H9 (cell line): ENCODE results near the gene RGS6. TPM values are rescaled to one million over a fixed set of nuclear protein-coding genes. Genes with fewer than 3 reads are reported as not detected.

Experiments used
- DNase-seq: peaks from one replicate; pipeline ENCODE4 v3.0.0-alpha.2; 2017
- H2AFZ ChIP-seq: one replicate; pipeline ENCODE4 v1.6.1; 2013; ENCODE audit warnings: mild to moderate bottlenecking, low read length, control low read depth, moderate library complexity
- H2AK5ac ChIP-seq: 2 replicates; pipeline ENCODE4 v1.6.1; 2013; ENCODE audit warnings: low read length, control low read depth, mixed read lengths; ENCODE audit not compliant: insufficient read length
- H2BK120ac ChIP-seq: one replicate; pipeline ENCODE4 v1.6.1; 2013; ENCODE audit warnings: low read depth, mild to moderate bottlenecking, low read length, control low read depth, inconsistent platforms; ENCODE audit not compliant: poor library complexity, severe bottlenecking
- H2BK12ac ChIP-seq: 2 replicates; pipeline ENCODE4 v1.6.1; 2013; ENCODE audit warnings: low read length, control low read depth, mixed read lengths, low read depth; ENCODE audit not compliant: insufficient read length
- H2BK15ac ChIP-seq: 2 replicates; pipeline ENCODE4 v1.6.1; 2013; ENCODE audit warnings: low read depth, low read length, control low read depth
- H2BK20ac ChIP-seq: one replicate; pipeline ENCODE4 v1.6.1; 2013; ENCODE audit warnings: low read depth, mild to moderate bottlenecking, low read length, control low read depth, inconsistent platforms; ENCODE audit not compliant: poor library complexity, severe bottlenecking
- H2BK5ac ChIP-seq: 2 replicates; pipeline ENCODE4 v1.6.1; 2013; ENCODE audit warnings: low read length, control low read depth, mixed read lengths; ENCODE audit not compliant: insufficient read length
- H3K14ac ChIP-seq: 2 replicates; pipeline ENCODE4 v1.6.1; 2013; ENCODE audit warnings: low read length, control low read depth; ENCODE audit not compliant: insufficient read depth
- H3K18ac ChIP-seq: 2 replicates; pipeline ENCODE4 v1.6.1; 2013; ENCODE audit warnings: low read depth, mild to moderate bottlenecking, mixed read lengths, low read length, control low read depth; ENCODE audit not compliant: insufficient read length
- H3K23ac ChIP-seq: 2 replicates; pipeline ENCODE4 v1.6.1; 2013; ENCODE audit warnings: low read length, control low read depth, mixed read lengths, low read depth; ENCODE audit not compliant: insufficient read length
- H3K23me2 ChIP-seq: 2 replicates; pipeline ENCODE4 v1.6.1; 2013; ENCODE audit warnings: low read depth, mild to moderate bottlenecking, mixed read lengths, low read length, control low read depth; ENCODE audit not compliant: insufficient read length, poor library complexity, severe bottlenecking
- H3K27ac ChIP-seq: 2 replicates; pipeline ENCODE4 v1.5.1; 2013; ENCODE audit warnings: low read length, control low read depth, mixed read lengths, low read depth; ENCODE audit not compliant: insufficient read length
- H3K27me3 ChIP-seq: 2 replicates; pipeline ENCODE4 v1.6.1; 2013; ENCODE audit warnings: low read length, control low read depth, inconsistent platforms; ENCODE audit not compliant: insufficient read depth
- H3K4ac ChIP-seq: 2 replicates; pipeline ENCODE4 v1.6.1; 2013; ENCODE audit warnings: low read depth, mild to moderate bottlenecking, control low read depth, inconsistent platforms, low read length, moderate library complexity
- H3K4me1 ChIP-seq: 2 replicates; pipeline ENCODE4 v1.6.1; 2013; ENCODE audit warnings: low read length, control low read depth, inconsistent platforms; ENCODE audit not compliant: insufficient read depth
- H3K4me2 ChIP-seq: 2 replicates; pipeline ENCODE4 v1.6.1; 2013; ENCODE audit warnings: low read length, control low read depth, mixed read lengths; ENCODE audit not compliant: insufficient read length, insufficient read depth
- H3K56ac ChIP-seq: 2 replicates; pipeline ENCODE4 v1.6.1; 2013; ENCODE audit warnings: low read depth, mild to moderate bottlenecking, mixed read lengths, low read length, control low read depth; ENCODE audit not compliant: insufficient read length
- H3K79me1 ChIP-seq: 2 replicates; pipeline ENCODE4 v1.6.1; 2013; ENCODE audit warnings: low read depth, mild to moderate bottlenecking, moderate library complexity, low read length, control low read depth, inconsistent platforms; ENCODE audit not compliant: insufficient read depth, poor library complexity, severe bottlenecking
- H3K79me2 ChIP-seq: 2 replicates; pipeline ENCODE4 v1.6.1; 2013; ENCODE audit warnings: low read length, control low read depth, inconsistent platforms; ENCODE audit not compliant: insufficient read depth
- H3K9ac ChIP-seq: 2 replicates; pipeline ENCODE4 v1.6.1; 2013; ENCODE audit warnings: low read length, control low read depth, mixed read lengths; ENCODE audit not compliant: insufficient read length; ENCODE audit errors: extremely low read depth
- H3K9me3 ChIP-seq: one replicate; pipeline ENCODE4 v1.6.1; 2013; ENCODE audit warnings: low read depth, low read length, inconsistent platforms; ENCODE audit not compliant: control insufficient read depth
- H3T11ph ChIP-seq: one replicate; pipeline ENCODE4 v1.6.1; 2013; ENCODE audit warnings: mild to moderate bottlenecking, low read length, control low read depth, inconsistent platforms
- H4K20me1 ChIP-seq: one replicate; pipeline ENCODE4 v1.6.1; 2013; ENCODE audit not compliant: control insufficient read depth, insufficient read length, insufficient read depth
- H4K5ac ChIP-seq: 2 replicates; pipeline ENCODE4 v1.6.1; 2013; ENCODE audit warnings: low read depth, mild to moderate bottlenecking, mixed read lengths, low read length, control low read depth; ENCODE audit not compliant: insufficient read length
- H4K8ac ChIP-seq: replicated peaks from 2 replicates; pipeline ENCODE4 v1.6.1; 2013; ENCODE audit warnings: low read length, control low read depth, mixed read lengths, low read depth; ENCODE audit not compliant: insufficient read length
- H4K91ac ChIP-seq: 2 replicates; pipeline ENCODE4 v1.6.1; 2013; ENCODE audit warnings: low read depth, mild to moderate bottlenecking, moderate library complexity, mixed read lengths, low read length, control low read depth; ENCODE audit not compliant: insufficient read length
- H3K27ac Mint-ChIP-seq, 3 experiments: 2 replicates in 2 of 3; 3 replicates in 1 of 3; pipeline ENCODE4 v1.8.0; 2020 to 2021; ENCODE audit warnings: mixed read lengths in 3 of 3, mild to moderate bottlenecking in 1 of 3, moderate library complexity in 1 of 3
- H3K27me3 Mint-ChIP-seq: 2 replicates; pipeline ENCODE4 v1.8.0; 2021; ENCODE audit warnings: low read depth, mild to moderate bottlenecking, moderate library complexity, mixed read lengths
- H3K36me3 Mint-ChIP-seq, 3 experiments: 2 replicates in 2 of 3; 3 replicates in 1 of 3; pipeline ENCODE4 v1.8.0; 2020 to 2021; ENCODE audit warnings: low read depth in 3 of 3, mixed read lengths in 3 of 3; ENCODE audit not compliant: insufficient read depth in 1 of 3
- H3K4me1 Mint-ChIP-seq, 2 experiments: 2 replicates each; pipeline ENCODE4 v1.8.0; 2020; ENCODE audit warnings: mixed read lengths in 2 of 2
- H3K4me3 Mint-ChIP-seq, 2 experiments: 2 replicates in 1 of 2; 3 replicates in 1 of 2; pipeline ENCODE4 v1.8.0; 2020 to 2021; ENCODE audit warnings: mild to moderate bottlenecking in 2 of 2, mixed read lengths in 2 of 2, moderate library complexity in 1 of 2
- H3K9me3 Mint-ChIP-seq, 2 experiments: 2 replicates in 1 of 2; 3 replicates in 1 of 2; pipeline ENCODE4 v1.8.0; 2020; ENCODE audit warnings: mild to moderate bottlenecking in 2 of 2, mixed read lengths in 2 of 2, moderate library complexity in 1 of 2
- CTCF ChIP-seq: fragments of 200-600 bp; sonication (generic); conservative IDR thresholded peaks from 3 replicates; pipeline ENCODE4 v1.8.0; 2021; ENCODE audit warnings: antibody characterized with exemption, mild to moderate bottlenecking
- WGBS: extraction: QIAGEN DNeasy Blood & Tissue Kit; methylation state at CpG from one replicate; pipeline ENCODE4 v1.1.7; 2013; ENCODE audit warnings: missing lambda C conversion rate, low lambda C conversion rate, mixed read lengths; ENCODE audit not compliant: insufficient read length; ENCODE audit errors: extremely low coverage; 5-methylcytosine and 5-hydroxymethylcytosine counted together
- total RNA-seq: library from RNA; stranded (reverse); gene quantifications from 2 replicates; pipeline ENCODE4 v1.2.1, GENCODE V29; 2021

RGS6 gene
- total RNA-seq, 1 experiment from 2014 or later, result 3.0 TPM

GRCh38 chr14:72177251-72177650, 245.0 kb downstream of the RGS6 start:
- no peak for TF ChIP-seq CTCF
- no CpG with 5 or more reads among the region's 1 CpG for WGBS

More at GRCh38 chr14:72177251-72177650, 245.0 kb downstream of the RGS6 start:
- no peak overlapping the region for H4K5ac ChIP-seq
- no peak overlapping the region for H4K91ac ChIP-seq
- no peak overlapping the region for H4K8ac ChIP-seq
- H2BK20ac ChIP-seq, result no peak overlapping the region
- H3K56ac ChIP-seq, result no peak overlapping the region
- no peak overlapping the region for H2BK15ac ChIP-seq
- H3K23me2 ChIP-seq, result no peaks in the 10 kb centered on the region
- H3K4me1 ChIP-seq, result peaks cover 8% of the 10 kb centered on the region; the same call in 1 of the 2 replicates
- no peak overlapping the region for H3K18ac ChIP-seq
- no peaks in the 10 kb centered on the region for H3K27me3 ChIP-seq
- H3K4me1 Mint-ChIP-seq, result peaks cover 29 to 34% of the 10 kb centered on the region in 2 experiments
- H3K9me3 Mint-ChIP-seq, result peaks cover 16 to 18% of the 10 kb centered on the region in 2 experiments
- no peak overlapping the region for H3K9ac ChIP-seq
- no peaks in the 10 kb centered on the region for H3K9me3 ChIP-seq
- H3K4me2 ChIP-seq, result no peak overlapping the region
- H4K20me1 ChIP-seq, result no peaks in the 10 kb centered on the region
- H3K23ac ChIP-seq, result no peak overlapping the region
- H3K27ac ChIP-seq, result no peak overlapping the region
- H3K4me3 Mint-ChIP-seq, result no peak overlapping the region
- no peak overlapping the region for H2AK5ac ChIP-seq
- H3K4ac ChIP-seq, result no peak overlapping the region
- H3T11ph ChIP-seq, result no peak overlapping the region
- H2BK120ac ChIP-seq, result no peak overlapping the region
- H3K14ac ChIP-seq, result no peak overlapping the region
- H3K79me2 ChIP-seq, result no peaks in the 10 kb centered on the region
- H3K27me3 Mint-ChIP-seq, result no peaks in the 10 kb centered on the region
- H2AFZ ChIP-seq, result no peak overlapping the region
- H2BK5ac ChIP-seq, result no peak overlapping the region
- no peak for DNase-seq
- H3K79me1 ChIP-seq, result no peaks in the 10 kb centered on the region
- no peak overlapping the region for H3K27ac Mint-ChIP-seq
- no peak overlapping the region for H2BK12ac ChIP-seq
- peaks cover 7 to 24% (median 15%) of the 10 kb centered on the region in 3 experiments for H3K36me3 Mint-ChIP-seq
